ENCODE results near the gene RBKS. TPM values are rescaled to one million over a fixed set of nuclear protein-coding genes. Genes with fewer than 3 reads are reported as not detected.
"Not testable (repeated sequence)": the region's sequence is repeated elsewhere in the genome, so short reads cannot be mapped to it uniquely, and the experiment has no call there.

Gene RBKS
- total RNA-seq, 1 experiment from 2014 or later = 1.7 TPM

DNA sequence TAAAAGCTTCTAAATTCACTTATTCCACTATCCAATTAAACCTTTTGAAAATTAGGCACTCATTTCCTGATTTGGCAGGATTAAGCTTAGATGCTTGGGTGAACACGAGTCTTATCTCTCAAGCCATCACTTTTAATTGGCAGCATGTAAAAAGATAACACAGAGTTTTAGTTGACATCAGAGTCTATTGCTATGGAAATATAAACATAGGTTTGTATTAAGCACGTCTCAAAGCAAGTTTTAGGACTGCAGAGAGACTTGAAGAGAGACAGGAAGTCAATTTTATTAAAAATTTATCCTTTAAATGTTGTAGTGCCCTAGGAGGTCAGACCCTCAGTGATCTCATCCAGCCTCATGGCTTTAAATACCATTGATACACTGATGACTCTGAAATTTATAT is 5.6 kb downstream of the RBKS start (continued):
- TF ChIP-seq, protein P1, sequence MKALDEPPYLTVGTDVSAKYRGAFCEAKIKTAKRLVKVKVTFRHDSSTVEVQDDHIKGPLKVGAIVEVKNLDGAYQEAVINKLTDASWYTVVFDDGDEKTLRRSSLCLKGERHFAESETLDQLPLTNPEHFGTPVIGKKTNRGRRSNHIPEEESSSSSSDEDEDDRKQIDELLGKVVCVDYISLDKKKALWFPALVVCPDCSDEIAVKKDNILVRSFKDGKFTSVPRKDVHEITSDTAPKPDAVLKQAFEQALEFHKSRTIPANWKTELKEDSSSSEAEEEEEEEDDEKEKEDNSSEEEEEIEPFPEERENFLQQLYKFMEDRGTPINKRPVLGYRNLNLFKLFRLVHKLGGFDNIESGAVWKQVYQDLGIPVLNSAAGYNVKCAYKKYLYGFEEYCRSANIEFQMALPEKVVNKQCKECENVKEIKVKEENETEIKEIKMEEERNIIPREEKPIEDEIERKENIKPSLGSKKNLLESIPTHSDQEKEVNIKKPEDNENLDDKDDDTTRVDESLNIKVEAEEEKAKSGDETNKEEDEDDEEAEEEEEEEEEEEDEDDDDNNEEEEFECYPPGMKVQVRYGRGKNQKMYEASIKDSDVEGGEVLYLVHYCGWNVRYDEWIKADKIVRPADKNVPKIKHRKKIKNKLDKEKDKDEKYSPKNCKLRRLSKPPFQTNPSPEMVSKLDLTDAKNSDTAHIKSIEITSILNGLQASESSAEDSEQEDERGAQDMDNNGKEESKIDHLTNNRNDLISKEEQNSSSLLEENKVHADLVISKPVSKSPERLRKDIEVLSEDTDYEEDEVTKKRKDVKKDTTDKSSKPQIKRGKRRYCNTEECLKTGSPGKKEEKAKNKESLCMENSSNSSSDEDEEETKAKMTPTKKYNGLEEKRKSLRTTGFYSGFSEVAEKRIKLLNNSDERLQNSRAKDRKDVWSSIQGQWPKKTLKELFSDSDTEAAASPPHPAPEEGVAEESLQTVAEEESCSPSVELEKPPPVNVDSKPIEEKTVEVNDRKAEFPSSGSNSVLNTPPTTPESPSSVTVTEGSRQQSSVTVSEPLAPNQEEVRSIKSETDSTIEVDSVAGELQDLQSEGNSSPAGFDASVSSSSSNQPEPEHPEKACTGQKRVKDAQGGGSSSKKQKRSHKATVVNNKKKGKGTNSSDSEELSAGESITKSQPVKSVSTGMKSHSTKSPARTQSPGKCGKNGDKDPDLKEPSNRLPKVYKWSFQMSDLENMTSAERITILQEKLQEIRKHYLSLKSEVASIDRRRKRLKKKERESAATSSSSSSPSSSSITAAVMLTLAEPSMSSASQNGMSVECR (CRISPR knock-in tag; IDR thresholded peaks at IDR 0.05; ENCODE audit: borderline replicate concordance) = no peak
- TF ChIP-seq ZNF263 (CRISPR knock-in tag; IDR thresholded peaks at IDR 0.05; ENCODE audit: low read depth) (no peak), HMGA2 (CRISPR knock-in tag; IDR thresholded peaks at IDR 0.05) (no peak), JAZF1 (CRISPR knock-in tag; IDR thresholded peaks at IDR 0.05) (no peak)
- TF ChIP-seq, protein P2, sequence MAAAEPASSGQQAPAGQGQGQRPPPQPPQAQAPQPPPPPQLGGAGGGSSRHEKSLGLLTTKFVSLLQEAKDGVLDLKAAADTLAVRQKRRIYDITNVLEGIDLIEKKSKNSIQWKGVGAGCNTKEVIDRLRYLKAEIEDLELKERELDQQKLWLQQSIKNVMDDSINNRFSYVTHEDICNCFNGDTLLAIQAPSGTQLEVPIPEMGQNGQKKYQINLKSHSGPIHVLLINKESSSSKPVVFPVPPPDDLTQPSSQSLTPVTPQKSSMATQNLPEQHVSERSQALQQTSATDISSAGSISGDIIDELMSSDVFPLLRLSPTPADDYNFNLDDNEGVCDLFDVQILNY (CRISPR knock-in tag; IDR thresholded peaks at IDR 0.05) = no peak

DNA sequence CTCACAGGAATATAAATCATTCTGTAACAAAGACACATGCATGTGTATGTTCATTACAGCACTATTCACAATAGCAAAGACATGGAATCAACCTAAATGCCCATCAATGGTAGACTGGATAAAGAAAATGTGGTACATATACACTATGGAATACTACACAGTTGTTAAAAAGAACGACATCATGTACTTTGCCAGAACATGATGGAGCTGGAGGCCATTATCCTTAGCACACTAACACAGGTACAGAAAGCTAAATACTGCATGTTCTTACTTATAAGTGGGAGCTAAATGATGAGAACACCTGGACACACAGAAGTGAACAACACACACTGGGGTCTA is 7.6 kb downstream of the RBKS start:
- peaks cover 12% of the 10 kb centered on the region for H3K9me3 Mint-ChIP-seq
- H3K36me3 Mint-ChIP-seq; H3K27ac Mint-ChIP-seq; H3K4me1 Mint-ChIP-seq; CTCF ChIA-PET; H3K27me3 Mint-ChIP-seq (ENCODE audit: low read depth); ATAC-seq; POLR2A ChIA-PET; H3K4me3 Mint-ChIP-seq; DNase-seq (ENCODE audit: low spot score): not testable (repeated sequence)

DNA sequence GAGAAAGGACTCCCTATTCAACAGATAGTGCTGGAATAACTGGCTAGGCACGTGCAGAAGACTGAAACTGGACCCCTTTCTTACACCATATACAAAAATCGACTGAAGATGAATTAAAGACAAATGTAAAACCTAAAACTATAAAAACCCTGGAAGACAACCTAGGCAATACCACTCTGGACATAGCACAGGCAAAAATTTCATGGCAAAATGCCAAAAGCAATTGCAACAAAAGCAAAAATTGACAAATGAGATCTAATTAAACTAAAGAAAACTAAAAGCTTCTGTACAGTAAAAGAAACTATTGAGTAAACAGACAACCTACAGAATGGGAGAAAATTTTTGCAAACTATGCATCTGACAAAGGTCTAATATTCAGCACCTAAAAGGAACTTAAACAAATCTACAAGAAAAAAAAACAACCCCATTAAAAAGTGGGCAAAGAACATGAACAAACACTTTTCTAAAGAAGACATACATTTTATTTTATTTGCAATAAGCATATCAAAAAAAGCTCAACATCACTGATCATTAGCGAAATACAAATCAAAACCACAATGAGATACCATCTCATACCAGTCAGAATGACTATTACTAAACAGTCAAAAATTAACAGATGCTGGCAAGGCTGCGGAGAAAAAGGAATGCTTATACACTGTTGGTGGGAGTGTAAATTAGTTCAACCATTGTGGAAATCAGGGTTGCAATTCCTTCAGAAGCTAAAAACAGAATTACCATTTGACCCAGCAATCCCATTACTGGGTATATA is 8.2 kb downstream of the RBKS start:
- H3K4me3 Mint-ChIP-seq; H3K4me1 Mint-ChIP-seq; H3K27ac Mint-ChIP-seq; H3K27me3 Mint-ChIP-seq (ENCODE audit: low read depth); CTCF ChIA-PET; DNase-seq (ENCODE audit: low spot score); H3K36me3 Mint-ChIP-seq; ATAC-seq; POLR2A ChIA-PET: not testable (repeated sequence)
- peaks cover 14% of the 10 kb centered on the region for H3K9me3 Mint-ChIP-seq

DNA sequence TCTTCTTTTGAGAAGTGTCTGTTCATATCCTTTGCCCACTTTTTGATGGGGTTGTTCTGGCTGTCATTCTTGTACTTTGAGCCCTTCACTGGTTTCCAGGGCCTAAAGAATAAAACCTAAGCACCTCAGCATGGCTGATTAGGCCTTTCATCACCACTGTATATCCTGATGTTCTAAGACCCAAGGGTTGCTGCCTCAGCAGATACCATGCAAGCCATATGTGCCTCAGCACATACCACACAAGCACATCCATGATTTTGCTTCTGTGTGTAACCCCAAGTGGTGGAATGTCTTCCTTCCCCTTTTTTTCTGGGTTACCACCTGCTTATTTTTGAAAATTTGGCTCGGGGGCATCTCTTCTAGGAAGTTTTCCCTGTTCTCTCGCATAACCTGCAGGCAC is 11.4 kb downstream of the RBKS start:
- Mint-ChIP-seq H3K27me3 (ENCODE audit: low read depth) (peaks cover 6% of the 10 kb centered on the region), H3K9me3 (peaks cover 26% of the 10 kb centered on the region), H3K36me3 (no peaks in the 10 kb centered on the region), H3K4me3 (no peak overlapping the region), H3K4me1 (no peaks in the 10 kb centered on the region), H3K27ac (no peak overlapping the region)
- ATAC-seq = no peak
- CTCF ChIA-PET = no interaction called here
- POLR2A ChIA-PET = no interaction called here
- no peak for DNase-seq (ENCODE audit: low spot score)
- no peak for TF ChIP-seq RORB (CRISPR knock-in tag; IDR thresholded peaks at IDR 0.05)
- no peak for TF ChIP-seq MXD4 (CRISPR knock-in tag; IDR thresholded peaks at IDR 0.05; ENCODE audit: borderline replicate concordance)
- TF ChIP-seq GABPB1 (CRISPR knock-in tag; IDR thresholded peaks at IDR 0.05) = no peak
- no peak for TF ChIP-seq TP53 (CRISPR knock-in tag; IDR thresholded peaks at IDR 0.05)
- TF ChIP-seq, protein P3, sequence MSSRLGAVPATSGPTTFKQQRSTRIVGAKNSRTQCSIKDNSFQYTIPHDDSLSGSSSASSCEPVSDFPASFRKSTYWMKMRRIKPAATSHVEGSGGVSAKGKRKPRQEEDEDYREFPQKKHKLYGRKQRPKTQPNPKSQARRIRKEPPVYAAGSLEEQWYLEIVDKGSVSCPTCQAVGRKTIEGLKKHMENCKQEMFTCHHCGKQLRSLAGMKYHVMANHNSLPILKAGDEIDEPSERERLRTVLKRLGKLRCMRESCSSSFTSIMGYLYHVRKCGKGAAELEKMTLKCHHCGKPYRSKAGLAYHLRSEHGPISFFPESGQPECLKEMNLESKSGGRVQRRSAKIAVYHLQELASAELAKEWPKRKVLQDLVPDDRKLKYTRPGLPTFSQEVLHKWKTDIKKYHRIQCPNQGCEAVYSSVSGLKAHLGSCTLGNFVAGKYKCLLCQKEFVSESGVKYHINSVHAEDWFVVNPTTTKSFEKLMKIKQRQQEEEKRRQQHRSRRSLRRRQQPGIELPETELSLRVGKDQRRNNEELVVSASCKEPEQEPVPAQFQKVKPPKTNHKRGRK (CRISPR knock-in tag; IDR thresholded peaks at IDR 0.05; ENCODE audit: borderline replicate concordance) = no peak
- TF ChIP-seq FOXJ3 (CRISPR knock-in tag; IDR thresholded peaks at IDR 0.05; ENCODE audit: borderline replicate concordance) = no peak
- no peak for TF ChIP-seq SP1 (CRISPR knock-in tag; conservative IDR thresholded peaks at IDR 0.05)
- TF ChIP-seq, protein P2 (CRISPR knock-in tag; IDR thresholded peaks at IDR 0.05) = no peak
- no peak for TF ChIP-seq ETV6 (CRISPR knock-in tag; IDR thresholded peaks at IDR 0.05)
- TF ChIP-seq ZNF317 (CRISPR knock-in tag; IDR thresholded peaks at IDR 0.05; ENCODE audit: borderline replicate concordance, low read depth) = no peak
- TF ChIP-seq SOX15 (CRISPR knock-in tag; IDR thresholded peaks at IDR 0.05) = no peak

All from WTC11 (cell line).